Hepatocyte (in vitro differentiated cells): ENCODE results near the gene ART3. TPM values are rescaled to one million over a fixed set of nuclear protein-coding genes. Genes with fewer than 3 reads are reported as not detected.

ENCODE experiments used
- DNase-seq: peaks from one replicate; pipeline ENCODE4 v3.0.0-alpha.2; 2016; ENCODE audit warnings: low spot score
- H2AFZ ChIP-seq: fragments of 200-600 bp; sonication (generic); 2 replicates; pipeline ENCODE4 v1.6.0; 2016; ENCODE audit warnings: antibody characterized with exemption, mild to moderate bottlenecking
- H3K27ac ChIP-seq: fragments of 200-600 bp; sonication (generic); 2 replicates; pipeline ENCODE4 v1.5.1; 2016; ENCODE audit warnings: mild to moderate bottlenecking
- H3K27me3 ChIP-seq: fragments of 200-600 bp; sonication (generic); 2 replicates; pipeline ENCODE4 v1.6.1; 2016
- H3K36me3 ChIP-seq: fragments of 200-600 bp; sonication (generic); replicated peaks from 2 replicates; pipeline ENCODE4 v1.5.1; 2016; ENCODE audit warnings: low read depth; ENCODE audit not compliant: insufficient read depth
- H3K4me1 ChIP-seq: fragments of 200-600 bp; sonication (generic); 2 replicates; pipeline ENCODE4 v1.5.1; 2016; ENCODE audit warnings: mild to moderate bottlenecking, moderate library complexity; ENCODE audit not compliant: insufficient read depth
- H3K4me2 ChIP-seq: fragments of 200-600 bp; sonication (generic); 2 replicates; pipeline ENCODE4 v1.6.0; 2016
- H3K4me3 ChIP-seq: fragments of 200-600 bp; sonication (generic); 2 replicates; pipeline ENCODE4 v1.5.1; 2016; ENCODE audit warnings: mild to moderate bottlenecking
- H3K79me2 ChIP-seq: fragments of 200-600 bp; sonication (generic); 2 replicates; pipeline ENCODE4 v1.6.0; 2017; ENCODE audit warnings: mild to moderate bottlenecking
- H3K9me2 ChIP-seq: fragments of 200-600 bp; sonication (generic); replicated peaks from 2 replicates; pipeline ENCODE4 v1.6.0; 2017; ENCODE audit warnings: mild to moderate bottlenecking; ENCODE audit not compliant: insufficient read depth
- H3K9me3 ChIP-seq: fragments of 200-600 bp; sonication (generic); 2 replicates; pipeline ENCODE4 v1.5.1; 2016; ENCODE audit warnings: low read depth, mild to moderate bottlenecking
- H4K20me1 ChIP-seq: fragments of 200-600 bp; sonication (generic); 2 replicates; pipeline ENCODE4 v1.6.0; 2016; ENCODE audit warnings: mild to moderate bottlenecking; ENCODE audit not compliant: insufficient read depth, poor library complexity, severe bottlenecking
- CTCF ChIP-seq: fragments of 200-600 bp; sonication (generic); IDR thresholded peaks from 2 replicates; pipeline ENCODE4 v1.5.1; 2016; ENCODE audit warnings: antibody characterized with exemption, mild to moderate bottlenecking; ENCODE audit not compliant: poor library complexity
- EZH2 ChIP-seq: fragments of 200-600 bp; sonication (generic); IDR thresholded peaks from 2 replicates; pipeline ENCODE4 v1.6.1; 2016; ENCODE audit warnings: antibody characterized with exemption, mild to moderate bottlenecking, borderline replicate concordance
- EZH2phosphoT487 ChIP-seq: fragments of 200-600 bp; sonication (generic); IDR thresholded peaks from one replicate; pipeline ENCODE4 v1.6.1; 2018; ENCODE audit warnings: antibody characterized with exemption, mild to moderate bottlenecking, low read depth, moderate library complexity; ENCODE audit not compliant: unreplicated experiment, severe bottlenecking
- WGBS: methylation state at CpG from one replicate; pipeline ENCODE4 v1.1.6; 2016; ENCODE audit warnings: low lambda C conversion rate; ENCODE audit errors: missing lambda C conversion rate; 5-methylcytosine and 5-hydroxymethylcytosine counted together
- polyA plus RNA-seq: library from polyadenylated mRNA; unstranded; fragments of >200 nt; fragmentation: Nextera tagmentation; extraction: Ambion mirVana; gene quantifications from 2 replicates; pipeline ENCODE4 v1.2.1, GENCODE V29; 2016
- total RNA-seq: library from RNA; depleted of rRNA; stranded (reverse); fragments of >200 nt; gene quantifications from 2 replicates; pipeline ENCODE4 v1.2.3, GENCODE V29; 2014

Gene ART3
- total and polyA plus RNA-seq, 2 experiments from 2014 or later: 0.90 to 2.8 TPM

GRCh38 chr4:76117536-76117935 lies 43.0 kb downstream of the ART3 start:
- H3K36me3 ChIP-seq: peaks cover 2% of the 10 kb centered on the region
- H2AFZ ChIP-seq: no peak overlapping the region
- no peaks in the 10 kb centered on the region for H3K9me2 ChIP-seq
- TF ChIP-seq CTCF (no peak), EZH2 (no peak), EZH2phosphoT487 (no peak)
- H3K9me3 ChIP-seq: no peaks in the 10 kb centered on the region
- no peak overlapping the region for H3K4me3 ChIP-seq
- H3K27me3 ChIP-seq: no peaks in the 10 kb centered on the region
- no peak overlapping the region for H3K27ac ChIP-seq
- H3K4me1 ChIP-seq: no peaks in the 10 kb centered on the region
- no peaks in the 10 kb centered on the region for H3K79me2 ChIP-seq
- WGBS: 97% methylated on average over 5 of the region's 5 CpGs
- DNase-seq: no peak
- H3K4me2 ChIP-seq: no peak overlapping the region
- H4K20me1 ChIP-seq: no peaks in the 10 kb centered on the region

DNA sequence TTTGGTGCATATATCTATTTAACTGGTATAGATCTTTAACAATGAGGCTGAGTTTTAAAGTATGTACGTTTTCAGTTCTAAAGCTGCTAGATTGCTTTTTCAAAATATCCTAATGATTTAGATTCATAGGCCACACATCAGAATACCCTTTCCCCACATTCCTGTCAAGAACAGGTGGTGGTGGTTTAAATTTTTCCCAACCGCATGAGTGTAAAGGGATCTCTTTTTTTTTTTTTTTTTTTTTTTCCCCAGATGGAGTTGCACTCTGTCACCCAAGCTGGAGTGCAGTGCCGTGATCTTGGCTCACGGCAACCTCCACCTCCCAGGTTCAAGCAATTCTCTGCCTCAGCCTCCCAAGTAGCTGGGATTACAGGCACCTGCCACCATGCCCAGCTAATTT lies 45.7 kb downstream of the ART3 start:
- no peak for TF ChIP-seq EZH2phosphoT487
- TF ChIP-seq EZH2: no peak
- no peak for TF ChIP-seq CTCF
- H3K36me3 ChIP-seq: peaks cover 3% of the 10 kb centered on the region
- no peak overlapping the region for H3K4me2 ChIP-seq
- H3K79me2 ChIP-seq: no peaks in the 10 kb centered on the region
- H3K27ac ChIP-seq: no peak overlapping the region
- H4K20me1 ChIP-seq: no peaks in the 10 kb centered on the region
- no peak for DNase-seq
- H3K4me3 ChIP-seq: no peak overlapping the region
- H3K27me3 ChIP-seq: no peaks in the 10 kb centered on the region
- no peaks in the 10 kb centered on the region for H3K9me2 ChIP-seq
- no peaks in the 10 kb centered on the region for H3K4me1 ChIP-seq
- WGBS: 95% methylated on average over 4 of the region's 4 CpGs
- no peaks in the 10 kb centered on the region for H3K9me3 ChIP-seq
- H2AFZ ChIP-seq: no peak overlapping the region

- DNase-seq: no peak
- Histone ChIP-seq H3K4me1 (no peaks in the 10 kb centered on the region), H3K79me2 (peaks cover 5% of the 10 kb centered on the region), H3K36me3 (peaks cover 3% of the 10 kb centered on the region), H2AFZ (no peak overlapping the region), H3K9me3 (no peaks in the 10 kb centered on the region), H3K4me3 (no peak overlapping the region), H3K4me2 (no peak overlapping the region), H3K27ac (no peak overlapping the region), H3K27me3 (no peaks in the 10 kb centered on the region), H3K9me2 (no peaks in the 10 kb centered on the region), H4K20me1 (no peaks in the 10 kb centered on the region)
- TF ChIP-seq CTCF (no peak), EZH2phosphoT487 (no peak), EZH2 (no peak)
Observed at GRCh38 chr4:76125816-76126215, 51.3 kb downstream of the ART3 start.

- Histone ChIP-seq H3K9me3 (no peaks in the 10 kb centered on the region), H4K20me1 (no peaks in the 10 kb centered on the region), H3K9me2 (no peaks in the 10 kb centered on the region), H2AFZ (no peak overlapping the region), H3K4me2 (no peak overlapping the region), H3K4me1 (no peaks in the 10 kb centered on the region), H3K79me2 (peaks cover 5% of the 10 kb centered on the region), H3K27me3 (no peaks in the 10 kb centered on the region), H3K36me3 (no peaks in the 10 kb centered on the region), H3K4me3 (no peak overlapping the region), H3K27ac (no peak overlapping the region)
- no peak for DNase-seq
- 78% methylated on average over 3 of the region's 3 CpGs for WGBS
- no peak for TF ChIP-seq EZH2phosphoT487
- no peak for TF ChIP-seq CTCF
- no peak for TF ChIP-seq EZH2
Observed at GRCh38 chr4:76127754-76128153, 53.2 kb downstream of the ART3 start.
